ENCODE results near the gene LRRK1. TPM values are rescaled to one million over a fixed set of nuclear protein-coding genes. Genes with fewer than 3 reads are reported as not detected.

LRRK1 gene
- total RNA-seq, 4 donors from 2014 or later: 2.6 to 36.6 (median 13.1) TPM

GRCh38 chr15:100948430-100948762 is 29.2 kb downstream of the LRRK1 start:
- Histone ChIP-seq H3K4me3 (no peak overlapping the region), H3K27me3 (no peaks in the 10 kb centered on the region), H3K9me3 (no peaks in the 10 kb centered on the region), H3K36me3 (no peaks in the 10 kb centered on the region), H3K27ac (no peak overlapping the region), H3K4me1 (no peaks in the 10 kb centered on the region)
- DNase-seq: no peak
- TF ChIP-seq CTCF (IDR thresholded peaks at IDR 0.05) (no peak), POLR2A (IDR thresholded peaks at IDR 0.05) (no peak)
- intact Hi-C loops (cut with DNase I; ENCODE audit: low total_unique reads): no loop called here

- H3K9me3 ChIP-seq: no peaks in the 10 kb centered on the region
- TF ChIP-seq POLR2A (IDR thresholded peaks at IDR 0.05): no peak
- TF ChIP-seq CTCF (IDR thresholded peaks at IDR 0.05): no peak
- no peak overlapping the region for H3K4me3 ChIP-seq
- H3K4me1 ChIP-seq: no peaks in the 10 kb centered on the region
- no peaks in the 10 kb centered on the region for H3K36me3 ChIP-seq
- no peak overlapping the region for H3K27ac ChIP-seq
- H3K27me3 ChIP-seq: no peaks in the 10 kb centered on the region
- intact Hi-C loops (cut with DNase I; ENCODE audit: low total_unique reads): no loop called here
- no peak for DNase-seq
Observed at GRCh38 chr15:100949691-100950090, 30.5 kb downstream of the LRRK1 start.

- Histone ChIP-seq H3K9me3 (no peaks in the 10 kb centered on the region), H3K4me3 (no peak overlapping the region), H3K27ac (no peak overlapping the region), H3K4me1 (no peaks in the 10 kb centered on the region), H3K27me3 (no peaks in the 10 kb centered on the region), H3K36me3 (no peaks in the 10 kb centered on the region)
- no peak for DNase-seq
- no peak for TF ChIP-seq POLR2A (IDR thresholded peaks at IDR 0.05)
- TF ChIP-seq CTCF (IDR thresholded peaks at IDR 0.05): no peak
- intact Hi-C loops (cut with DNase I; ENCODE audit: low total_unique reads): no loop called here
Observed at GRCh38 chr15:100951965-100952364, 32.8 kb downstream of the LRRK1 start.

- Histone ChIP-seq H3K36me3 (no peaks in the 10 kb centered on the region), H3K27ac (no peak overlapping the region), H3K9me3 (no peaks in the 10 kb centered on the region), H3K4me1 (no peaks in the 10 kb centered on the region), H3K4me3 (no peak overlapping the region), H3K27me3 (no peaks in the 10 kb centered on the region)
- no peak for DNase-seq
- intact Hi-C loops (cut with DNase I; ENCODE audit: low total_unique reads): no loop called here
- TF ChIP-seq POLR2A (IDR thresholded peaks at IDR 0.05): no peak
- no peak for TF ChIP-seq CTCF (IDR thresholded peaks at IDR 0.05)
Observed at GRCh38 chr15:100952566-100952965, 33.4 kb downstream of the LRRK1 start.

GRCh38 chr15:100958326-100959065 is 39.3 kb downstream of the LRRK1 start:
- no peak for TF ChIP-seq POLR2A (IDR thresholded peaks at IDR 0.05)
- TF ChIP-seq CTCF (IDR thresholded peaks at IDR 0.05): no peak
- intact Hi-C loops (cut with DNase I; ENCODE audit: low total_unique reads): no loop called here
- no peaks in the 10 kb centered on the region for H3K27me3 ChIP-seq
- H3K9me3 ChIP-seq: no peaks in the 10 kb centered on the region
- no peaks in the 10 kb centered on the region for H3K36me3 ChIP-seq
- H3K4me1 ChIP-seq: no peaks in the 10 kb centered on the region
- DNase-seq: no peak
- no peak overlapping the region for H3K4me3 ChIP-seq
- H3K27ac ChIP-seq: no peak overlapping the region

All from uterus (tissue), 4 donors.